ENCODE data around the gene ZNF668. TPM values are rescaled to one million over a fixed set of nuclear protein-coding genes. Genes with fewer than 3 reads are reported as not detected.

Gene ZNF668
- total RNA-seq, 1 experiment from 2014 or later, result 21.5 TPM

- H3K4me1 ChIP-seq (ENCODE audit: control insufficient read depth, insufficient read depth, low read length), result peaks cover 7% of the 10 kb centered on the region; the same call in 1 of the 2 replicates
- H3K9me3 ChIP-seq (ENCODE audit: control insufficient read depth, insufficient read depth, low read depth, low read length), result no peaks in the 10 kb centered on the region
- peak within 1 kb of the TSS; percentile 85 to 98 for H3K4me3 ChIP-seq (ENCODE audit: low read depth in 2 of 2, low read length in 2 of 2)
- intact Hi-C loops (cut with micrococcal nuclease; ENCODE audit: unreplicated experiment) (loop anchor here (10.0 kb wide), 1 partner anchor 62 kb away; the partner anchor contains the start of gene VKORC1), in situ Hi-C loops (cut with HindIII; ENCODE audit: low pct_unique_long_range_greater_than_20kb, low sequenced_read_pairs) (no loop called here)
- no peaks in the 10 kb centered on the region for H3K36me3 ChIP-seq (ENCODE audit: control insufficient read depth, insufficient read depth, low read length)
- H3K27ac ChIP-seq (ENCODE audit: low read length), result peak within 1 kb of the TSS; percentile 94
- ChIA-PET POLR2A (no interaction called here), CTCF (no interaction called here)
- no peaks in the 10 kb centered on the region for H3K27me3 ChIP-seq (ENCODE audit: control insufficient read depth, insufficient read depth, low read length)
- DNase-seq (ENCODE audit: low read depth, low spot score) (peak; percentile 96), ATAC-seq (peak; percentile 89)
- TF ChIP-seq SIN3A (IDR thresholded peaks at IDR 0.05; ENCODE audit: borderline replicate concordance, insufficient read depth, low read depth, low read length), result 0 out of 2 replicates have a peak, but pooled peaks have one; percentile 49
- no peak for TF ChIP-seq CTCF (IDR thresholded peaks at IDR 0.05)
- TF ChIP-seq REST (IDR thresholded peaks at IDR 0.05; ENCODE audit: insufficient read depth in 1 of 2, low read depth in 2 of 2, low read length in 1 of 2), result no peak
- TF ChIP-seq POLR2AphosphoS5 (IDR thresholded peaks at IDR 0.05; ENCODE audit: low read depth, low read length), result peak; percentile 58; the same call in 1 of the 2 replicates
- no peak for TF ChIP-seq TCF7L2 (IDR thresholded peaks at IDR 0.05; ENCODE audit: low read depth, low read length)
- TSS peak; percentile 90 for BruUV-seq (replicated peaks)
These were observed 41.0 kb downstream of the ZNF668 start, which contains the start of gene STX4 for GRCh38 chr16:31032736-31033708. TSS of gene STX4 (plus strand) at chr16:31033558. CDS start at chr16:31033806, 248 bp downstream.

- ATAC-seq, result no peak
- TF ChIP-seq POLR2AphosphoS5 (IDR thresholded peaks at IDR 0.05; ENCODE audit: low read depth, low read length), result no peak
- no peak for TF ChIP-seq SIN3A (IDR thresholded peaks at IDR 0.05; ENCODE audit: borderline replicate concordance, insufficient read depth, low read depth, low read length)
- TF ChIP-seq TCF7L2 (IDR thresholded peaks at IDR 0.05; ENCODE audit: low read depth, low read length), result no peak
- no peak for TF ChIP-seq REST (IDR thresholded peaks at IDR 0.05; ENCODE audit: insufficient read depth in 1 of 2, low read depth in 2 of 2, low read length in 1 of 2)
- TF ChIP-seq CTCF (IDR thresholded peaks at IDR 0.05), result no peak
- no peaks in the 10 kb centered on the region for H3K36me3 ChIP-seq (ENCODE audit: control insufficient read depth, insufficient read depth, low read length)
- no peak overlapping the region for H3K4me3 ChIP-seq (ENCODE audit: low read depth in 2 of 2, low read length in 2 of 2)
- no peaks in the 10 kb centered on the region for H3K9me3 ChIP-seq (ENCODE audit: control insufficient read depth, insufficient read depth, low read depth, low read length)
- intact Hi-C loops (cut with micrococcal nuclease; ENCODE audit: unreplicated experiment) (loop anchor here (10.0 kb wide), 1 partner anchor 64 kb away; the partner anchor contains the start of gene VKORC1), in situ Hi-C loops (cut with HindIII; ENCODE audit: low pct_unique_long_range_greater_than_20kb, low sequenced_read_pairs) (no loop called here)
- BruUV-seq (replicated peaks), result no TSS peak
- peaks cover 7% of the 10 kb centered on the region; the same call in 1 of the 2 replicates for H3K4me1 ChIP-seq (ENCODE audit: control insufficient read depth, insufficient read depth, low read length)
- POLR2A ChIA-PET, result interaction anchor here (0.6 kb wide), 1 partner anchor 34 kb away, joined by 3 read pairs; no protein-coding TSS in a partner anchor
- no peak overlapping the region for H3K27ac ChIP-seq (ENCODE audit: low read length)
- CTCF ChIA-PET, result no interaction called here
- DNase-seq (ENCODE audit: low read depth, low spot score), result no peak
- H3K27me3 ChIP-seq (ENCODE audit: control insufficient read depth, insufficient read depth, low read length), result no peaks in the 10 kb centered on the region
These were observed 42.8 kb downstream of the ZNF668 start for GRCh38 chr16:31031276-31031675.

Data from Panc1 (cell line).